Renal pelvis (tissue), 12 donors: ENCODE measurements around the gene PDZRN3. TPM values are rescaled to one million over a fixed set of nuclear protein-coding genes. Genes with fewer than 3 reads are reported as not detected.

Experiments
- DNase-seq: peaks from one replicate; pipeline ENCODE4 v3.0.0-alpha.2; 2013
- long read RNA-seq, 16 experiments: transcript quantifications; one replicate each; lab custom pipeline, GENCODE V29; 2026
- polyA plus RNA-seq, 3 donors: library from polyadenylated mRNA; unstranded; fragments of 120-200 nt; gene quantifications; one replicate each; pipeline ENCODE4 v1.2.1, GENCODE V29; 2013; ENCODE audit not compliant: insufficient read length in 3 of 3

The PDZRN3 gene
- polyA plus RNA-seq: 10 to 100 TPM; 36.8 to 39.3 (median 37.8) TPM
- long read RNA-seq, donor 1, full-length matches to known transcripts: 6 of 6 reads
- long read RNA-seq, donor 1, partial matches to known transcripts: 0 of 6 reads
- long read RNA-seq, donor 1, other reads (novel, unspliced or antisense): 0 of 6 reads
- long read RNA-seq, donor 2, full-length matches to known transcripts: 5 of 5 reads
- long read RNA-seq, donor 2, partial matches to known transcripts: 0 of 5 reads
- long read RNA-seq, donor 2, other reads (novel, unspliced or antisense): 0 of 5 reads
- long read RNA-seq, donor 3, full-length matches to known transcripts: 6 of 6 reads
- long read RNA-seq, donor 3, partial matches to known transcripts: 0 of 6 reads
- long read RNA-seq, donor 3, other reads (novel, unspliced or antisense): 0 of 6 reads
- long read RNA-seq, donor 4, full-length matches to known transcripts: 6 of 6 reads
- long read RNA-seq, donor 4, partial matches to known transcripts: 0 of 6 reads
- long read RNA-seq, donor 4, other reads (novel, unspliced or antisense): 0 of 6 reads
- long read RNA-seq, donor 5, full-length matches to known transcripts: 2 of 2 reads
- long read RNA-seq, donor 5, partial matches to known transcripts: 0 of 2 reads
- long read RNA-seq, donor 5, other reads (novel, unspliced or antisense): 0 of 2 reads
- long read RNA-seq, donor 6, full-length matches to known transcripts: 3 of 3 reads
- long read RNA-seq, donor 6, partial matches to known transcripts: 0 of 3 reads
- long read RNA-seq, donor 6, other reads (novel, unspliced or antisense): 0 of 3 reads
- long read RNA-seq, donor 7, full-length matches to known transcripts: 9 of 9 reads
- long read RNA-seq, donor 7, partial matches to known transcripts: 0 of 9 reads
- long read RNA-seq, donor 7, other reads (novel, unspliced or antisense): 0 of 9 reads
- long read RNA-seq, donor 8, full-length matches to known transcripts: 3 of 3 reads
- long read RNA-seq, donor 8, partial matches to known transcripts: 0 of 3 reads
- long read RNA-seq, donor 8, other reads (novel, unspliced or antisense): 0 of 3 reads
- long read RNA-seq, donor 9, full-length matches to known transcripts: 7 of 12 reads
- long read RNA-seq, donor 9, partial matches to known transcripts: 5 of 12 reads
- long read RNA-seq, donor 9, other reads (novel, unspliced or antisense): 0 of 12 reads
- long read RNA-seq, donor 10, full-length matches to known transcripts: 9 of 9 reads
- long read RNA-seq, donor 10, partial matches to known transcripts: 0 of 9 reads
- long read RNA-seq, donor 10, other reads (novel, unspliced or antisense): 0 of 9 reads
- long read RNA-seq, donor 11, full-length matches to known transcripts: 3 of 3 reads
- long read RNA-seq, donor 11, partial matches to known transcripts: 0 of 3 reads
- long read RNA-seq, donor 11, other reads (novel, unspliced or antisense): 0 of 3 reads
- long read RNA-seq, donor 12, full-length matches to known transcripts: 12 of 12 reads
- long read RNA-seq, donor 12, partial matches to known transcripts: 0 of 12 reads
- long read RNA-seq, donor 12, other reads (novel, unspliced or antisense): 0 of 12 reads
- long read RNA-seq, donor 13, full-length matches to known transcripts: 3 of 17 reads
- long read RNA-seq, donor 13, partial matches to known transcripts: 14 of 17 reads
- long read RNA-seq, donor 13, other reads (novel, unspliced or antisense): 0 of 17 reads
- long read RNA-seq, donor 14: 0 reads
- long read RNA-seq, donor 15, full-length matches to known transcripts: 12 of 12 reads
- long read RNA-seq, donor 15, partial matches to known transcripts: 0 of 12 reads
- long read RNA-seq, donor 15, other reads (novel, unspliced or antisense): 0 of 12 reads
- long read RNA-seq, donor 16, full-length matches to known transcripts: 5 of 5 reads
- long read RNA-seq, donor 16, partial matches to known transcripts: 0 of 5 reads
- long read RNA-seq, donor 16, other reads (novel, unspliced or antisense): 0 of 5 reads

DNA sequence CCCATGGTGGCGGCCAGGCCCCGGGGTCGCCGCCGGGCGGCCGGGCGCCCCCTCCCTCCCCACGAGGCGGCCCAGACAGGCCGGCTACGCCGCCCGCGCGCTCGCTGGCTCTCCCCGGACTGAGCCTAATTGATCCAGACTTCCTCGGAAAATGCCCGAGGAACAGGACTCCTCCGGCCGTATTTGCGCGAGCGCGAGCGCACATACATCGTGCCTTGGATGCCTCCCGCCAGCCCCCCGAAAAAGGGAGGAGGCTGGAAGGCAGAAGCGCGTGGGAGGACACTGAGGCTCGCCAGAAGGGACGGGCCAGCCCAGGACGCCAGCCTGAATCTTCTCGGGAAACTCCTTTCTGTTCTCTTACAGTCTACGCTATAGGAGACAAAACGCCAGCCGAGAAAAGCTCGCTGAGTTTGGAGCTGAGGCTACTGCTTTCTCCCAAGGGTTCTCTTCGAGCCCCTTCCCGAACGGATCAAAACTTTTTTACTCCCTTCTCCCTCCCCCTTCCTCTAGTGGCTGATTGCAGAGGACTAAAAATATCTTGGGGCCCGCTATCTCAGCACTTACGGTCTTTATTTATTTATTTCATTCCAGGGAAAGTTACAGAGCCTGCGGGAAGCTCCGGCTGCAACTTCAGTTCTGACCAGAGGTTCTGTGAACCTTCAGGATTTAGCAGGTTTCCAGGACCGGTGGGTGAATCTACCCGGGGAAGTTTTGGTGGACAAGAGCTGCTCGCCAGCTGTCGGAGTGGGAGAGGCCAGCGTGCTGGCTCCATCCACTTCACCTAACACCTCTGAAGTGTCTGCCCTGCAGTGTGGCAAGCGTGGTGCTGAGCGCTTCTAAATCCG lies at the start of gene PDZRN3:
TSS of gene PDZRN3 (minus strand) at position 121 of the 845 bp plus-strand sequence.
- peak; percentile 73 for DNase-seq

DNA sequence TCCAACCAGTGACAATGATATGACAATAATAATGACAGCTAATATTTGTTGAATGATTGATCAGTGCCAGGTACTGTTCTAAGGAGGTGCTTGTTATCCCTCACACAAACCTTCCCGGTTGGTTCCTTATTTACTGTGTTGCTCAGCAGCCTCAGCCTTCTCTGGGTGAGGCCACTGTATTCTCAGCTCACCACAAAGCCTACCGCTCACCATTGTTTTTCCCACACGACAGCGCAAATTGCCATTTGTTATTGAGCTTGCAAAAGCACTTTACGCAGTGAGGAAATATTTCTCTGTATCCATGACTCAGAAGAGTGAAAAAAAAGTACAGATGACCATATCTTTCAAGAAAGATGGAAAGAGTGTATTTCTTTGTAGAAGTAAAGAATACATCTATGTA lies 49.5 kb upstream of the PDZRN3 start:
- no peak for DNase-seq

DNA sequence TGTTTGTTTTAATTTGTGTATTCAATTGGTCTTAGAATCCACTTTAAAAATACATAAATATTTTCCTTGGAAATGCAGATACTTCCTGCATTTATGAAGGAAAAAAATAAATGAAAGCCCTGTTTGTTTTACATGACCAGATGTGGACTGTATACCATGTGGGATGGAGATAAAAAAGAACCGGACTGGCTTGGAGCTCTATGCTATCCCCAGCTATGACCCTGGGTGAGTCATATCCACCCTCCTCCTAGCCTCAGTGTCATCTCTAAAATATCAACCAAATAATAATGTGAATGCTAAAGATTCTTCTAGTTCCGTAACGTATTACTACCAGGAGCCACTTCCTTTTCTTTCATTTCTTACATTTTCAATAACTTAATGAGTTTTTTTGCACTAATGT lies 44.5 kb upstream of the PDZRN3 start:
- DNase-seq: no peak

- DNase-seq: no peak
These were observed 43.6 kb upstream of the PDZRN3 start for GRCh38 chr3:73668391-73668790.

- DNase-seq: no peak
These were observed 43.1 kb upstream of the PDZRN3 start for GRCh38 chr3:73667889-73668288.

DNA sequence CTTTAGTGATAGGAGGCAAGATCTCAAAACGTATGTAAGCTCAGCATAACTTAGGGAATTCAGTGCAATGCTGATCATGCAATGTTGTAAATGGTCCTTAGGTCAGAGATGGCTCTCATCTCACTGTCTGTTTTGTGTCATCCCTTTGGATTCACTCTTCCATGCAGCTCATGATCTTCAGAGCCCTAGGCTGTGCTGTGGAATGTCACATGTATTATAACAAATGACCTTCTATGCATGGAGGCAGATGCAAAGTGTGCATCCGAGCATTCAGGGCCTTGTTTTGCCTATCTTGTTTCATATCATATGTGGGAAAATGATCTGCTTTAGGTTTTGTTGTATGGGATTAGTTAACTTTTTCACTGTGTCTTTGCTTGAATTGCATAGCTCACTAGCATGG lies 40.5 kb upstream of the PDZRN3 start:
- no peak for DNase-seq

DNA sequence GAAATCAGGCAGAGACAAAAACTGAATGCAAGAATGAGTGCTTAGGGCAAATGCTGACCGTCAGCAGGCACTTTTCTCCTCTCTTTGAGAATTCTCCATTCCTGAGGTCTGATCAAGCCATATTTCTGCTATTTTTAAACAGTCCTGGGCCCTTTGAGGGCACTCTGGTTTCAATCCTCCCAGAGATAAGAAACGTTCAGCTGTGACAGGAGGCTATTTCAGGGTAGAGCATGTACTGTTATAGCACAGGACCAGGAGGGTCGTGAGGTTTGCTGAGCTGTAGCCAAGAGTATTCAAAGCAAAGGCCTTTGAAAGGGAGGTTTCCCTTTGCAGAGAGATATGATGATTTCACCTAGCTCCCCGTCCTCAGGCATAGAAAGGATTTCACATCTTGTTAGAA lies 39.6 kb upstream of the PDZRN3 start:
- DNase-seq: no peak

- DNase-seq: no peak
These were observed 38.8 kb upstream of the PDZRN3 start for GRCh38 chr3:73663495-73663894.

DNA sequence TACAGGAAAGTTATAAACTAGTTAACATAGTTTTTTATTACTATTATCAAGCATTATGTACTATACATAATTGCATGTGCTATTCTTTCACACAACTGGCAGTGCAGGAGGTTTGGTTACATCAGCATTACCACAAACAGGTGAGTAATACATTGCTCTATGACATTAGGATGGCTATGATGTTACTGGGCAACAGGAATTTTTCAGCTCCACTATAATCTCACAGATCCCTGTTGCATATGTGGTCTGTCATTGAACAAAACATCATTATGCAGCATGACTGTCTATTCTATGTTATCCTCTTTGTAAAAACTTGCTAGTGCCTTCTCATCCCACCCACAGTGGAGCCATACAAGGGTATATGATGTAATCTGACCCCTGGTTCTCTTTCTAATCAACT lies 36.5 kb upstream of the PDZRN3 start:
- no peak for DNase-seq

DNA sequence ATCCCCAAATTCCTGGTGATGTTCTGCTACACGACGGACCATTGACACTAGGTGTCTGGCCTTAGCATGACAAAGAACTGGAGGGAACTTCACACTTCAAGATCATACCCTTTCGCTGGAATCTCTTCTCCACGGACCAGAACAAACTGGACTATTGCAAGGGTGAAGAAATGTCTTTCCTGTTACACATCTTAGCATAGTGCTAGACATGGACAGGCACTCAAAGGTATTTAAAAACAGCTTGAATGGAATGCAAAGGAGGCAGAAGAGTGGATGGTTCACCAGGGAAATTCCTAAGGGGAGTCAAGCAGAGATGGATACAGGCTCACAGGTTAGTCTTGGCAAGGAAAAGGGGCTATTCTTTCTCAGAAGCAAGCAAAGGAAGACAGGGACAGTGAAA lies 33.5 kb upstream of the PDZRN3 start:
- no peak for DNase-seq

GRCh38 chr3:73657186-73657585 lies 32.4 kb upstream of the PDZRN3 start:
- no peak for DNase-seq

DNA sequence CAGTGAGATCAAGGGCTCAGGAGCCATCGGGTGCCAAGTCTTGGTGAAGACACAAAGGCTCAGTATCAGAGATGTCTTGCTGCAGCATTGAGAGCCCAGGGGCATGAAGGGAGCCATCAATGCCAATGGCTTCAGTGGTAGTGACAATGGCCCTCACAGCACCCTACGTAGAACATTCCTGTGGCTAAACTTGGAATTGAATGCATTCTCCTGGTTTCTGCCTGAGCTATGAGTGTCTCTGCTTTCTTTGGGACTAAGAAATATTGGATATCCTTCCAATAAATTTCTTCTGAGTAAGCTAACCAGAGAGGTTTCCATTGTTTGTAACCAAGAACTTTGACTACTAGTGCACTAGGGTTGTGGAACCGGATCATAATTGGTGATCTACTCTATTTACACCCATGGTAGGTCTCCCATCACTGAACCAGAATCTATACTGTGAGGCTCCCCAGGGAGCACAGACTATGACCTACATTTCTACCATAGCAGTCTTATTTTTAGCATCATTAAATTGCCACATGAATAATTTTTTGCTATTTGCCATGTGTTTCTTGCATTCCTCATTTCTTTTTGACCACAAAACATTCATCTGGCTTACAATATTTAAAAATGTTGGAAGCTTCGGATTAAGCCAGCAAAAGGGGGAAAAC lies 31.6 kb upstream of the PDZRN3 start:
- DNase-seq: no peak

GRCh38 chr3:73655197-73655596 lies 30.5 kb upstream of the PDZRN3 start:
- no peak for DNase-seq

DNA sequence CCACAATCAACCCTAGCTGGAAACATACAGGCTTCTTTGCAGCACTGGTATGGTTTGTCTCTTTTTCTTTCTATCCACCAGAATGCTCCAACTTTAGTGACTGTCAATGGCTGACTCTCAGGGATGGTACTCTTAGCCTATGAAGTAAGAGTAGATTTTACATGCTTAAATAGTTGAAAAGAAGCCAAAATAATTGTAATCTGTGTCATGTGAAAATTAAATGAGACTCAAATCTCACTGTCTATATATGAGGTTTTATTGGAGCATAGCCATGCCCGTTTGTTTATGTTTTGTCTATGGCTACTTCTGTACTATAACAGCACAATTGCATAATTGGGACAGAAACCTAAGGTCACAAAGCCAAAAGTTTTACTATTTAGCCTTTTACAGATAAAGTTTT lies 29.1 kb upstream of the PDZRN3 start:
- DNase-seq: no peak

DNA sequence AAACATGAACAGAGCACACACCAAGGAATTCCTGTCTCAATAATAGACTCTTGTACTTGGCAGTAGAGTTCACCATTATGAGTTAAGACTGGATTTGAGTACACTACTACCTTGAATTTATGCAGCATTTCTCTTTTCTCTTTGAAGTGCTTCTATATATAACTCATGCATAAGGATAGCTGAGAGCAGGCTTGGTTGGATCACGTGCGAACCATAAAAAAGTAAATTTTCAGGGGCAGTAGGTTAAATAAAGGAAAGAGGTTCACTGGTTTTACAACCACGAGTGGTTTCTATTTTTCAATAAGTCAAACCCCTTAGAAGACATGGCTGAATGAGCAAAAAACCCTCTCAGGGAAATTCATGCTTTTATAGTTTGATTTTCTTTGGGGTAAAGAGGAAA lies 28.6 kb upstream of the PDZRN3 start:
- peak; percentile 36 for DNase-seq

DNA sequence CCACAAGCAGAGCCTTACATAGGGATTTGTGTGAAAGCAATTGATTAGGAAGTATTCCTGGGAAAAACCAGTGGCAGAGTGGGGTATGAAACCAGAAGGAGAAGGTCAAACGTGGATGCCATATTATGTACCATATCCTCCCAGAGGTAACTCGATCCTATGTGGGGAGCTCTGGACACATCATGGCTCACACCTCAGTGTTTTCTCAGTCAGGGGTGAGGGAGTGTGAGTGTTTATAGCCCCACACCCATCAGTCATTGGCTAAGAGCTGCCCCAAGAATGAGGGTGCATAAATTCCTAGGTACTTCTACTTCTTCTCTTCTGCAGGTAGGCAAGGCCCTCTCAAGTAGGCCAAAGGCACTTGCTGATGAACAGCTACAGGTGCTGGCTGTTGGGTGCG lies 28.2 kb upstream of the PDZRN3 start:
- no peak for DNase-seq

- no peak for DNase-seq
These were observed 12.3 kb upstream of the PDZRN3 start for GRCh38 chr3:73637042-73637441.

DNA sequence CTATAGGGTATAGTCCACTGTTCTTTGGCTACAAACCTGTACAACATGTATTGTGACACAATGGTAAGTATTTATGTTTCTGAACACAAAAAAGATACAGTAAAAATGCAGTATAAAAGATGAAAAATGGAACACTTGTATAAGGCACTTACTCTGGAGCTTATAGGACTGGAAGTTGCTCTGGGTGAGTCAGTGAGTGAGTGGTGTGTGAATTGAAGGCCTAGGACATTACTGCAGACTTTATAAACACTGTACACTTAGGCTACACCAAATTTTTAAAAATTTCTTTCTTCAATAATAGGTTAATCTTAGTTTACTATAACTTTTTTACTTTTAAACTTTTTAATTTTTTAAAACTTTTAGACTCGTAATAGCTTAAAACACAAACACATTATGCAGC lies 10.5 kb upstream of the PDZRN3 start:
- no peak for DNase-seq

DNA sequence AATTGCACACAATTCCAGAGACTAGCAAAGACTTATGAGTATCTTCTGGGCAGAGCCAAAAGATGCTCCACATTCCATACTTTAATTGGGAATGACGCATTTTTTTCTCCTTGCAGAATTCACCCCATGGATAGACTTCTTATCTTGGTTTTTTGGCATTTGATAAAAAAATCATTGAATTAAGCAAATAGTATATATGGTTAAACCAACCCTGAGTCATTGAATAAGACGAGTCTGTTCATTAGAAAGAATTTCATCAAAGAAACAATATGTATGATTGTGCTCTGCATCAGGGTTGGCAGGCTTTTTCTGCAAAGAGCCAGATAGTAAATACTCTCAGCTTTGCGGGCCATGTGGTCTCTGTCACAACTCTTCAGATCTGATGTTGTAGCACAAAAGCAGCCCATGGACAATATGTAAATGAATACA lies 9.2 kb upstream of the PDZRN3 start:
- DNase-seq: no peak
